Right lung (tissue), 5 donors: Measurements from ENCODE around the gene NRCAM. TPM values are rescaled to one million over a fixed set of nuclear protein-coding genes. Genes with fewer than 3 reads are reported as not detected.

ENCODE experiments used
- DNase-seq, 2 donors: peaks; one replicate each; pipeline ENCODE4 v3.0.0-alpha.2; 2013
- polyA plus RNA-seq, 5 donors: library from polyadenylated mRNA; unstranded; fragments of 120-200 nt; gene quantifications; one replicate each; pipeline versions ENCODE4 v1.2.1 to v1.2.3, GENCODE V29; 2013; ENCODE audit warnings: inconsistent platforms in 1 of 5, low replicate concordance in 1 of 5; ENCODE audit not compliant: insufficient read length in 5 of 5, insufficient read depth in 1 of 5

Gene NRCAM
- polyA plus RNA-seq, 5 donors: 12.3 to 34.9 (median 15.9) TPM

GRCh38 chr7:108311446-108312168 is 144.6 kb downstream of the NRCAM start:
- DNase-seq: no peak

DNA sequence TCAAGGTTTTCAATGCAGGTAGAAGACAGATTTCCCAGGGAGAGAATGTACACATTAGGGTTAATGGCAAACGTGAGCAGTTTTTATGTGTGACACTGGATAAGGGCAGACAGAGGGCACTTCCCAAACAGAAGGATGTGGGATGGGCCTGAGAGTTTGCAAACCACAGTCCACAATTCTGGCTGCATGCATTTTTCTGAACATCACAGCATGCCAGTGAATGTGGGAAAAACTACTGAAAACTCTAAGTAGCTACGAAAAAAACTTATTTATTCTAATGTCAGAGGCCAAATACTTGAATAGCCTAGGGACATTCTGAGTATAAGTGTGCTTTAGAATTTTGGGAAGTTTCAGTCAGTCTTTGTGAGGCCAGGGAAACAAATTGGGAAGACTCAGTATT is 145.9 kb downstream of the NRCAM start:
- no peak for DNase-seq

DNA sequence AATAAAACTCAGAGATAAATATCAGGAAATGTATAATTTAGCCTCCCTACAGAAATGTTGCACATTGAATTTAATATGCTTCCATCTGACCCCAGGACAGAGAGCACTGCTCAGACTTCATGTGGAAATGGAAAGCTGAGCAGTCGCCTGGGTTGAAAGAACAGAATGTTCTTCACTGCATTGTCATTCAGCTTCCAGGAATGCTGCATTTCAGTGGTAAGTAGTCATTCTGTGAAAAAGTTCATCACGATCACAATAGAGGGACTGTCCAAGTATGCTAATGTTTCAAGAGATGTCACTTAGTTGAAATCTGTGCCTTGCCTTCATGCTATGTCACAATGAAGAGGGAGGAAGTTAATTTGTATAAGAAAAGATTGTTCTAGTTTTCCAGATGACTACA is 147.3 kb downstream of the NRCAM start:
- no peak for DNase-seq

- DNase-seq: no peak
Observed at GRCh38 chr7:108308276-108308675, 148.0 kb downstream of the NRCAM start.

- DNase-seq: no peak
Observed at GRCh38 chr7:108307595-108307994, 148.6 kb downstream of the NRCAM start.

DNA sequence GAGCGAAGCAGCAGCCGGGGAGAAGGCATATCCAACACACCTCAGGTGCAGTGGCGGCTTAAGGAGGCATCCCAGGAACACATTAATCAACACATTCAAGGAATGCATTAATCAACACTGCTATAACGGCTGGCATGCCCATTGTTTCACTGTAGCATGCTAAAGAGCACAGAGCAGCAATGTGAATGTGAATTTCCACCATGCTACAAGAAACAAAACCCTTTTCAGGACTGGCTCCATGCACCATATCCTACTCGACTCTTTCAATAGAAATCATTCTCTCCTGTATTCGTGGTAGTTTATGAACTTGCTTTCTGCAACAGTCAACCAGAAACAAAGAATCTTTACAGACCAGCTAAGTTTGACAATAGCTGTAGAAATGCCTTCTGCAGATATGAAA is 149.0 kb downstream of the NRCAM start:
- DNase-seq: no peak

GRCh38 chr7:108303332-108303731 is 152.9 kb downstream of the NRCAM start:
- no peak for DNase-seq

DNA sequence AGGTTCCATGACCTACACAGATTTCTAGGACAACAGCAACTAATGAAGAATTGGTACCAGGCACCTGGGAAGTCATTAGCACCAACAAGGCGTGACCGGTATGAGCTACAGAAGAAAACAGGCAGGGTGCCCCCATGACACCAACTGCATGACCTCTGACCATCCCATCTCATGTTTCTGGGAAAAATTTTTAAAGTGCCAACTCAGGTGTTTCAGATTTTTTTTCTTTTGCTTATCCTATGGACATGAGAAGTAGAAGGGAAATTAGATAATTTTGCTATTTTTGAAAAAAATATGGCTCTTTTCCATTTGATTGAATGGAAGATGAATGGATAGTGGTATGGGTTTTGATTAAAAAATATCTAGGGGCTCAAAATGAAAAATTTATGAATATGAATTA is 154.8 kb downstream of the NRCAM start:
- DNase-seq: no peak

GRCh38 chr7:108299251-108299973 is 156.8 kb downstream of the NRCAM start:
- DNase-seq: no peak

- DNase-seq: no peak
Observed at GRCh38 chr7:108296911-108297310, 159.3 kb downstream of the NRCAM start.

GRCh38 chr7:108294595-108294994 is 161.6 kb downstream of the NRCAM start:
- DNase-seq: no peak

- DNase-seq: no peak
Observed at GRCh38 chr7:108293149-108293612, 163.1 kb downstream of the NRCAM start.

- DNase-seq: no peak
Observed at GRCh38 chr7:108292541-108292940, 163.7 kb downstream of the NRCAM start.

GRCh38 chr7:108291791-108292440 is 164.3 kb downstream of the NRCAM start:
- no peak for DNase-seq

- DNase-seq: no peak
Observed at GRCh38 chr7:108291152-108291508, 165.1 kb downstream of the NRCAM start.

GRCh38 chr7:108290459-108291151 is 165.6 kb downstream of the NRCAM start:
- peak; percentile 31 to 63 for DNase-seq

GRCh38 chr7:108289852-108290251 is 166.4 kb downstream of the NRCAM start:
- no peak for DNase-seq

DNA sequence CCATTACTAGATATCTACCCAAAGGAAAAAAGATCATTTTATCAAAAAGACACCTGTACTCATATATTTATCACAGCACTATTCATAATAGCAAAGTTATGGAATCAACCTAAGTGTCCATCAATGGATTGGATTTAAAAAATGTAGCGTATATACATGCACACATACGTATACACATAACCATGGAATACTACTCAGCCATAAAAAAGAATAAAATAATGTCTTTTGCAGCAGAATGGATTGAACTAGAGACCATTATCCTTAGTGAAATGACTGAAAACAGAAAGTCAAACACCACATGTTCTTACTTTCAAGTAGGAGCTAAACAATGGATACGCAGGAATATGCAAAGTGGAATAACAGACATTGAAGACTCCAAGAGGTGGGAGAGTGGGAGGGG is 168.4 kb downstream of the NRCAM start:
- no peak for DNase-seq

DNA sequence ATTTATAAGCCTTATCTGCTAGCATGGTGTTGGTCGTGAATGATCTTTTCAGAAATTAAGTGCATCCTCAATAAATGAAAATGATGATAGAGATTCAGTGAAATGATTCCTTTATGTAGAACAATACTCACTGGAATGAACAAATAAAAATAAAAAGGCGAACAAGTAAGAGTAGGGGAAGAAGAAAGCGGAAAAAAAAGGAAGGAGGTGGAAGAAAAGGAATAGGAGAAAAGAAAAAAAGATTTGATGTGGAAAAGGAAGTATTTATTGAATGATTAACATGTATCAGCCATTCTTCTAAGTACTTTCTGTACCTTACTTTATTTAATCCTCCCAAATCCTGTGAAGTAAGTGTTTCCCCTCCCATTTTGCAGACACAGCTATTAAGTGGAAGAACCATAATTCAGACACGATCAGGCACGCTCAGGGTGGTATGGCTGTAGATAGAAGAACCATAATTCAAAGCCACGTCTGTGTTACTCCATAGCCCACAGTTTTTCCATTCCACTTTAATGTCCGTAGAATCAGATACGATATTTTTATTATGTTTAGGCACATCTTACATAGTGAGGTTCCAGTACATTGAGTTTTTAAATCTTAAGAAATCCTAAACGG is 169.8 kb downstream of the NRCAM start:
- DNase-seq: no peak

- no peak for DNase-seq
Observed at GRCh38 chr7:108285778-108286177, 170.5 kb downstream of the NRCAM start.

DNA sequence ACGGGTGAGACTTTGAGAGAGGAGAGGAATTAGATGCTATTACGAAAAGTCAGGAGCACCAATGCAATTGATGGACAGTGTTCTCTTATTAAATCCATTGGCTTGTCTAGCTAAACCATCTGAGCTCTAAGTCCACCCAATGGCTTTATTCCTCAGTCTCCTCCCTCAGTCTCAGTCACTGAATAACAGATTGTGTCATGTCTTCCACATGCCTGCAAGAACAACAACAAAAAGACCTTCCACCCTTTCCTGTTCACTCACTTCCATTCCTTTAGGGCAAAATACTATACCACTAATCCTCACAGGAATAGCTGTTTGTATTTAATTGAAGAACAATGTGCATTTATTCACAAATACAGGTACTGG is 171.2 kb downstream of the NRCAM start:
- no peak for DNase-seq
